HepG2 (cell line): ENCODE results near the gene ZC2HC1B.

ENCODE experiments used
- AFF4 ChIP-seq: sonication (generic); formaldehyde crosslinking; IDR thresholded peaks from 2 replicates; pipeline ENCODE4 v1.4.0; 2020; ENCODE audit warnings: missing genetic modification reagents
- CTCF ChIP-seq: sonication (generic); formaldehyde crosslinking; IDR thresholded peaks from 2 replicates; pipeline ENCODE4 v1.5.0; 2020; ENCODE audit warnings: mild to moderate bottlenecking, missing genetic modification reagents, moderate library complexity
- HINFP ChIP-seq: sonication (generic); formaldehyde crosslinking; IDR thresholded peaks from 2 replicates; pipeline ENCODE4 v1.4.0; 2020; ENCODE audit warnings: low read depth, mild to moderate bottlenecking, missing genetic modification reagents
- KLF6 ChIP-seq: IDR thresholded peaks from 2 replicates; pipeline ENCODE4 v1.8.0; 2016; ENCODE audit warnings: missing biosample characterization, missing genetic modification reagents
- MAX ChIP-seq: IDR thresholded peaks from 2 replicates; pipeline ENCODE4 v1.6.1; 2012; ENCODE audit warnings: inconsistent platforms
- MAZ ChIP-seq, 2 experiments: sonication (generic) in 1 of 2; formaldehyde crosslinking in 1 of 2; IDR thresholded peaks; 2 replicates each; pipeline versions ENCODE4 v1.5.0 to v1.6.1; 2012 to 2020; ENCODE audit warnings: low read depth in 2 of 2, mild to moderate bottlenecking in 2 of 2, borderline replicate concordance in 1 of 2, improper control_type of control experiment in 1 of 2, low read length in 1 of 2, missing genetic modification reagents in 1 of 2, moderate library complexity in 1 of 2
- POLR2A ChIP-seq, 2 experiments: IDR thresholded peaks; 2 replicates each; pipeline ENCODE4 v1.6.1; 2011; ENCODE audit warnings: low read depth in 2 of 2, low read length in 2 of 2, mild to moderate bottlenecking in 1 of 2, moderate library complexity in 1 of 2; ENCODE audit not compliant: insufficient read depth in 1 of 2
- PREB ChIP-seq: sonication (generic); formaldehyde crosslinking; IDR thresholded peaks from 2 replicates; pipeline ENCODE4 v1.4.0; 2020; ENCODE audit warnings: missing genetic modification reagents
- RAD21 ChIP-seq: fragments of 450-650 bp; formaldehyde crosslinking; IDR thresholded peaks from 2 replicates; pipeline ENCODE4 v1.5.0; 2020; ENCODE audit warnings: mild to moderate bottlenecking
- TP53 ChIP-seq: sonication (generic); formaldehyde crosslinking; conservative IDR thresholded peaks from 2 replicates; pipeline ENCODE4 v1.4.0; 2020; ENCODE audit warnings: missing genetic modification reagents
- TRIM24 ChIP-seq: sonication (generic); formaldehyde crosslinking; IDR thresholded peaks from 2 replicates; pipeline ENCODE4 v1.8.0; 2022; ENCODE audit warnings: mild to moderate bottlenecking, missing genetic modification reagents
- ZBTB8A ChIP-seq: sonication (generic); formaldehyde crosslinking; IDR thresholded peaks from 2 replicates; pipeline ENCODE4 v1.4.0; 2020; ENCODE audit warnings: mild to moderate bottlenecking, low read depth, missing genetic modification reagents, borderline replicate concordance
- ZFX ChIP-seq: sonication (generic); formaldehyde crosslinking; IDR thresholded peaks from 2 replicates; pipeline ENCODE4 v1.4.0; 2020; ENCODE audit warnings: mild to moderate bottlenecking, low read depth, missing genetic modification reagents, moderate library complexity
- ZNF605 ChIP-seq: sonication (generic); formaldehyde crosslinking; IDR thresholded peaks from 2 replicates; pipeline ENCODE4 v1.8.0; 2022; ENCODE audit warnings: mild to moderate bottlenecking, missing genetic modification reagents

GRCh38 chr6:143940011-143940597, 75.8 kb downstream of the ZC2HC1B start:
- no peak for TF ChIP-seq MAX
- TF ChIP-seq AFF4 (CRISPR knock-in tag), result no peak
- no peak for TF ChIP-seq PREB (CRISPR knock-in tag)
- no peak for TF ChIP-seq TP53 (CRISPR knock-in tag)
- no peak for TF ChIP-seq ZNF605
- TF ChIP-seq CTCF, result peak; percentile 63
- peak; percentile 38; the same call in 1 of the 2 replicates for TF ChIP-seq RAD21 (CRISPR knock-in tag)
- no peak for TF ChIP-seq KLF6 (CRISPR knock-in tag)
- no peak for TF ChIP-seq MAZ (IDR thresholded peaks at IDR 0.05; ENCODE audit: borderline replicate concordance, low read depth, low read length)
- TF ChIP-seq MAZ (CRISPR knock-in tag; IDR thresholded peaks at IDR 0.05; ENCODE audit: low read depth), result no peak
- TF ChIP-seq TRIM24, result no peak
- no peak for TF ChIP-seq ZFX
- no peak for TF ChIP-seq POLR2A (IDR thresholded peaks at IDR 0.05; ENCODE audit: insufficient read depth in 1 of 2, low read depth in 2 of 2, low read length in 2 of 2)
- no peak for TF ChIP-seq ZBTB8A (CRISPR knock-in tag)
- no peak for TF ChIP-seq HINFP (CRISPR knock-in tag)
